GM21825 (cell line): ENCODE results near the gene SIDT2.

Experiments used
- ATAC-seq: cut with Tn5 transposase; IDR thresholded peaks from one replicate; pipeline ENCODE4 v1.9.1; 2021; ENCODE audit warnings: mild to moderate bottlenecking, moderate library complexity; ENCODE audit not compliant: unreplicated experiment

Gene SIDT2

DNA sequence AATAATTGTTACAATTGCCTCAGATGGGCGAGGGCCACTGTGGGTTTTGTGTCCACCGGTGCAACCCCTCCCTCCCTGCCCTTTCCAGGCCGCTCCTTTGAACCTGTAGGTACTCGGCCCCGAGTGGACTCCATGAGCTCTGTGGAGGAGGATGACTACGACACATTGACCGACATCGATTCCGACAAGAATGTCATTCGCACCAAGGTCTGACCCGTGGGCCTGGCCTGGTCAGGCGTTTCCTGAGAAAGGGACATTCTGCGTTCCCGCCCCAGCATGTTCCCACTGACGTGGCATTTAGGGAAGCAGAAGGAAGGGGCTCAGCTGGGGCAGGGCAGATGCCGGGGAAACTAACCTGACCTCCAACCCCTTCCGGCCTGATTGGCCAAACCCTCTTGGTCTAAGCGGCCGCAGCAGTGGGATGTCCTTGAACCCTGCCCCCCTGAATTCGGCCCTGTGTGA, 10.1 kb downstream of the SIDT2 start:
- no peak for ATAC-seq

DNA sequence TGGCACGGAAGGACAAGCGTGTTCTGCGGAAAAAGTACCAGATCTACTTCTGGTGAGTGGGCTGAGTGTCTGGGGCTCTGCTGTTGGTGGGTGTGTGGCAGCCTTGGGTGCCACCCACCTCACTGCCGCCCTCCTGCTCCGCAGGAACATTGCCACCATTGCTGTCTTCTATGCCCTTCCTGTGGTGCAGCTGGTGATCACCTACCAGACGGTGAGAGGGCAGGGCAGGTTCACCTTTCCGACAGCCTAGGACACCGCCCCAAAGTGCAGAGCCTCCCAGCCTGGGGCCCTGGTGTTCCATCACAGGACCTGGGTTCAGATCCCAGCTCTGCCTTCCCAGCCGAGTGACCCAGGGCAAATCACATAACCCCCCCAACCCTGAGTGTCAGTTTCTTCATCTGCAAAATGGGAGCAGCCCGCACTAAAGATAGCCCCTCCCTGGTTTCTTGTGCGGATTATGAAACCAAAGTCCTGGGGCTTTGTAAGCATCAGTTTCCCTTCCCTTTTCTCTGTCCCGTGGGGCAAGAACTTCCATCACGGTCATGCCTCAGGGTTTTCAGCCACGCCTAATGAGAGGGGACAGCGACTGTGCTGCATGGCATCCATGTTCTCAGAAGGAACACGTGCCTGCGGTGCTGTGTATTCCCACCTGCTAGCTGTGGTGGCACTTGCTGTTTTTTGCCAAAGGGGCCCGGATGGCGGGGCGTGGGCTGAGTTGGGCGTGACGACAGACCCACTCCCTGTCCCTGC, 10.8 kb downstream of the SIDT2 start:
- ATAC-seq = peak; percentile 59

DNA sequence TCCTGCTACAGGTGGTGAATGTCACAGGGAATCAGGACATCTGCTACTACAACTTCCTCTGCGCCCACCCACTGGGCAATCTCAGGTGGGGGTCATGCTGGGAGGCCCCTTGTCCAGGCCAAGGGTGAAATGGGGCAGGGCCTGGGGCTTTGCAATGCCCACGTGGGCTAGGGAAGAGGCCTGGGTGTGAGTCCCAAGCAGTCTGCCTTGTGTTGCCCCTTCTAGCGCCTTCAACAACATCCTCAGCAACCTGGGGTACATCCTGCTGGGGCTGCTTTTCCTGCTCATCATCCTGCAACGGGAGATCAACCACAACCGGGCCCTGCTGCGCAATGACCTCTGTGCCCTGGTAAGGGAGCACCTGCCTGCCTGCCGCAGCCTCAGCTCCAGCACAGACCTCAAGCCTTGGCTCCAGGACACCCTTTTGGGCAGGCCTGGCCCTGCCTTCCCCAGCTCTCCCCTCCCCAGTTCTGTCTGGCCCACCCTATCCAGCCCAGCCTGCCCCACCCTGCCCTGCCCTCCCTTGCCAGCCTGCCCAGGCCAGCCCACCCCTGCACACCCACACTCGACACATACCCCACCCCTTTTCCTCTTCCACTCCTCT, 11.5 kb downstream of the SIDT2 start:
- ATAC-seq = no peak

DNA sequence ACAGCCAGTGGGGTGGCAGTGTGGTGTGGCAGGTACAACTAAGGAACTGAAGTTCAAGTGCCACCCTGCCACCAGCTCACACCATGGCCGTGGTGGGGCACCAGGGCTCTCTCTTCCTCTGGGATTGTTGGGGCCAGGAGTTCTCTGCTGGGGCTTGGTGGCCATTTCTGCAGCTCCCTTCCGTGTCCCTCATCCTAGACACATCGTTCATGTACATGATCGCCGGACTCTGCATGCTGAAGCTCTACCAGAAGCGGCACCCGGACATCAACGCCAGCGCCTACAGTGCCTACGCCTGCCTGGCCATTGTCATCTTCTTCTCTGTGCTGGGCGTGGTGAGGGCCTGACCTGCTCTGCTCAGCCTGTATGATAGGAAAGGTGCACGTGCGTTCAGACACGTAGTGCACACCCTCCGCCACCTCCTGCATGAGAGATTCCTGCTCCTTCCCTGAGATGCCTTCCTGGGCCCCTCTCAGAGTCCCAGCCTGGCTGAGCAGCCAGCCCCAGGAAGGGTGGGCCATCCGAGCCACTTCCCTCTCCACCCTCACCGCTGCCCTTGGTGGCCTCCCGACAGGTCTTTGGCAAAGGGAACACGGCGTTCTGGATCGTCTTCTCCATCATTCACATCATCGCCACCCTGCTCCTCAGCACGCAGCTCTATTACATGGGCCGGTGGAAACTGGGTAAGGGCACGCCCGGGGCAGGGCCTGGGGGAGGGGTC, 13.3 kb downstream of the SIDT2 start:
- ATAC-seq = no peak

DNA sequence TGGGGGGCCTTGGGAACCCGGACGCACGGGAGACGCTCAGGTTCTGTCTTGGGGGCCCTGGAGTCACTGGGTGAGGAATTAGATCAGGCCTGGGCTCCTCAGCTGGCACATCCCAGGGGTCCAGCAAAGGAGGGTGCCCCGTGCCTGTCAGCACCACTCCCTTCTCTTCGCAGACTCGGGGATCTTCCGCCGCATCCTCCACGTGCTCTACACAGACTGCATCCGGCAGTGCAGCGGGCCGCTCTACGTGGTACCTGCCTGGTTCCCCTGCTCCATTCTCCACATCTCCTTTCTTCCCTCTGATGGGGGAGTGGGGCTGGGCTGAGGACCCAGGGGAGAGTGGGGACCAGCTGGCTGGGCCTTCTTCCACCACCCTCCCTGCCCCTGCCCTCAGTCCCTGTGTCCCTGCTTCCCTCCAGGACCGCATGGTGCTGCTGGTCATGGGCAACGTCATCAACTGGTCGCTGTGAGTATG, 13.9 kb downstream of the SIDT2 start:
- ATAC-seq = no peak

DNA sequence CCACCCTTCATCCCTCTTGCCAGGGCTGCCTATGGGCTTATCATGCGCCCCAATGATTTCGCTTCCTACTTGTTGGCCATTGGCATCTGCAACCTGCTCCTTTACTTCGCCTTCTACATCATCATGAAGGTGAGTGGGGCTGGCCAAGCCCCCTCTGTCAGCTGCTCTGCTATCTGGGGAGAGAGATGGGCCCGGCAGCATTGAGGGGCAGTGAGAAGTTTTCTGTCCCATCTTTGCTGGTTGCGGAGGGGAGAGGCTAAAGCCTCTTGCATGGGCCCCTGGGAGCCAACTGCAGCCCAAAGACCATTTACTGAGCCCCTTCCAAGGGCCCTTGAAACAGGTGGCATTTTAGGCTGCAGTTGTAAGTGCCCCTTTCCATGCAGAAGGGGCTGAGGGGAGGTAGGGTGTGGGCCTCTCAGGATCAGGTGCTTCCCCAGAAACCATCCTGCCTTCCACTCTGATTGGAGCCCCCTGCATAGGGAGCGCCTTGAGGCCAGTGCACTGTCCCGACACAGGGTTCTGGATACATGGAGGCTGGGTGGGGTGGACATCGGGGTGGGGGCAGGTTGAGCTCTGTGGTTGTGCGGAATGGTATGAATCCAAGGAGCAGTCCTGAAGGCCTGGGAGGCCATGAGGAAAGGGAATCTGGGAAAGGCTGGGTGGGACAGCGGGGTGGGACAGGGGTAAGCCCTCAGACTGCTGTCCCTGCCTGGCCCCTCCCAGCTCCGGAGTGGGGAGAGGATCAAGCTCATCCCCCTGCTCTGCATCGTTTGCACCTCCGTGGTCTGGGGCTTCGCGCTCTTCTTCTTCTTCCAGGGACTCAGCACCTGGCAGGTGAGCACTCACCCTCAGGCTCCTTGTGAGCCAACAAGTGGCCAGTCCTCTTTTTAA, 14.8 kb downstream of the SIDT2 start:
- ATAC-seq = no peak

DNA sequence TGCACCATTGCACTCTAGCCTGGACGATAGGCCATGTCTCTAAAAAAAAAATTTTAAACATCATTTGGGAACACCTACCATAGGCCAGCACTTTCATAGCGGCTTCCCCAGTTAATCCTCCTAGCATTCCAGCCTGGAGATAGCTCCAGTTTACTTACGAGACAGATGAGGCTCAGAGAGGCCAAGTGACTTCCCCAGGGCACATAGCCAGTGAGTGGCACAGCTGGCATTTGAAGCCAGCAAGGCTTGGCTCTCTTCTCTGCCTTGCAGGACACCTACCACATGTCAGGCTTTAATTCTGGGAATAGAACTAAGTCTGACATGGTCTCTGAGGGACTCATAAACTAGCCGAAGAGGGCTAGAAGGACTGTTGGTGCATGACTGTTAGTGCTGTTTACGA, 15.7 kb downstream of the SIDT2 start:
- ATAC-seq = no peak

DNA sequence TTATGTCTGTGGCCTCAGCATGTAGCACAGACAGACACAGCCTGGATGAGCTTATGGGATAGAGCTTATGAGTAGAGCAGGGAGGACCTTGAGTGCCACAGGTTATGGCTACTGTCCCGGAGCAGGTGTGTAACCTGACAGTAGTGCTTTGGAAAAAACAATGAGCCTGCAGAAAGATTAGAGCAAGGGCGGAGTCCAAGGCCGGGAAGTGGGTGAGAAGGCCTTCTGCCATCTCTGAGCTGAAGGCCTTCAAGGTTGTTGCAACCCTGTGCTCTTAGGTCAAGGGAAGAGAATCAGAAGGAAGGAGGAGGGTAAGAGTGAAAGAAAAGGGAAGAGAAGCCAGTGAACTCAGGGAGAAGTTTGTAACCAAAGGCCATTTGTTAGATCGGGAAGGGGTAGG, 16.7 kb downstream of the SIDT2 start:
- ATAC-seq = no peak

DNA sequence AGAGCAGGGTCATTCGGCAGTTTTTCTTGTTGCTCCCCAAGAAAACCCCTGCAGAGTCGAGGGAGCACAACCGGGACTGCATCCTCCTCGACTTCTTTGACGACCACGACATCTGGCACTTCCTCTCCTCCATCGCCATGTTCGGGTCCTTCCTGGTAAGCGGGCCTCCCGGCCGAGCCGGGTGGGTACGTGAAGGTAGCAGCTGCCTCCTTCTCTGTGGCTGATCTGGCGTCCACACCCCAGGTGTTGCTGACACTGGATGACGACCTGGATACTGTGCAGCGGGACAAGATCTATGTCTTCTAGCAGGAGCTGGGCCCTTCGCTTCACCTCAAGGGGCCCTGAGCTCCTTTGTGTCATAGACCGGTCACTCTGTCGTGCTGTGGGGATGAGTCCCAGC, 17.2 kb downstream of the SIDT2 start:
- ATAC-seq = no peak

DNA sequence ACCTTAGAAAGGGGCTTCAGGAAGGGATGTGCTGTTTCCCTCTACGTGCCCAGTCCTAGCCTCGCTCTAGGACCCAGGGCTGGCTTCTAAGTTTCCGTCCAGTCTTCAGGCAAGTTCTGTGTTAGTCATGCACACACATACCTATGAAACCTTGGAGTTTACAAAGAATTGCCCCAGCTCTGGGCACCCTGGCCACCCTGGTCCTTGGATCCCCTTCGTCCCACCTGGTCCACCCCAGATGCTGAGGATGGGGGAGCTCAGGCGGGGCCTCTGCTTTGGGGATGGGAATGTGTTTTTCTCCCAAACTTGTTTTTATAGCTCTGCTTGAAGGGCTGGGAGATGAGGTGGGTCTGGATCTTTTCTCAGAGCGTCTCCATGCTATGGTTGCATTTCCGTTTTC, 18.5 kb downstream of the SIDT2 start:
- ATAC-seq = no peak

DNA sequence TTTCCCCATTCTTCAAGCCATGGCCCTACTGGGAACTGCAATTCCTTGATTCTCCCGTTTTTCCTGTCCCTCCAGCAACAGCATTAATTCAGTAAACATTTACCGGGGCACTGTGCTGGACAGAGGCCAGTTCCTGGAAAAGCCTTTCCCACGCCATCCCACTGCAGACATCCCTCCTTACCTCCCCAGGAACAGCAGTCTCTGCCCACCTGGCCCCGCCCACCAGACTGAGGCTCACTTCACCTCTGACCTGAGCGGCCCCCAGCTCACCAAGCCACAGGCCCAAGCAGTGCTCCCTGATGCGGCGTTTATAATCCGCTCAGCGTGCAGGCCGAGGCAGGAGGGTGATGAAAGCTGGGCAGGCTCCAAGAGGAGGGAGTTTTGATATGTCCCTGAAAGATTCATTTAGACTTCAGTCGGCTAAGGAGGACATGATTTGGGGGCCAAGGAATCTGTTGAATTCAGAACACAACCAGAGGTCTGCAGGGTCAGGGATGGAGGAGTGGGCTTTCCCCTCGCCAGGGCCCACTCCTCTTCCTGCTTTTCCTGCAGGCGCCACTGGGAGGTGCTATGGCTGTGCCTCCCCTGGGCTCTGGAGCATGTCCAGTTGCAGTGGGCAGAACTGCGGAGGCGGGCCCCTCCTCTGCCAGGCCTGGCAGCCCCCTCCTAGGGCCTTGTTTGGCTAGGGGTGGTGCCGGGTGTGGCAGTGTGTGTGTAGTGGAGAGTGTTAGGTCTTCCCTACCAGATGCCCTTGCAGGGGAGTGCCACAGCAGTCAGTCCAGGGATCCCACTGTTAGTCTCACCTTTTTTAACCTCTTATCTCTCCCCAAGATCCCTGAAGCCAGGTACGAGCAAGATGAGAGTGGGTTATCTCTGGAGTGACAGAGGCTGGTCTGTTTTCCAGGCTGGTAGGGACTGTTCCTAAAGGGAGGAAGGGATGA, 19.2 kb downstream of the SIDT2 start:
- no peak for ATAC-seq

DNA sequence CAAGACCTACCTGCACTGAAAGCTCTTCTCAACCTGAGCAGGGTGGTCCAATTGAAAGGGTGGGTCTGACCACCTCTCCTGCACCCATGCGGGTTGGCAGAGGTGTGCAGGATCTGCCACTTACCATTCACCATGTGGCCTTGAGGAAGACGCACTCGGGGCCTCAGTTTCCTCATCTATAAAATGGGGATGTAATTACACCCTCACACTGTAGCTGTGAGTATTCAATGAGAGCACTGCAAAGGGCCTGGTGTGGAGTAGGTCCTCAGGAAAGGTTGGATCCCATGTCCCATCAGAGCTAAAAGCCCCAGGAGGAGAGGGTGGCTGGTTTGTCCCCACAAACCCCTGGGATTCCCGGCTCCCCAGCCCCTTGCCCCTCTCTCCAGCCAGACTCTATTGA, 20.1 kb downstream of the SIDT2 start:
- ATAC-seq = no peak

DNA sequence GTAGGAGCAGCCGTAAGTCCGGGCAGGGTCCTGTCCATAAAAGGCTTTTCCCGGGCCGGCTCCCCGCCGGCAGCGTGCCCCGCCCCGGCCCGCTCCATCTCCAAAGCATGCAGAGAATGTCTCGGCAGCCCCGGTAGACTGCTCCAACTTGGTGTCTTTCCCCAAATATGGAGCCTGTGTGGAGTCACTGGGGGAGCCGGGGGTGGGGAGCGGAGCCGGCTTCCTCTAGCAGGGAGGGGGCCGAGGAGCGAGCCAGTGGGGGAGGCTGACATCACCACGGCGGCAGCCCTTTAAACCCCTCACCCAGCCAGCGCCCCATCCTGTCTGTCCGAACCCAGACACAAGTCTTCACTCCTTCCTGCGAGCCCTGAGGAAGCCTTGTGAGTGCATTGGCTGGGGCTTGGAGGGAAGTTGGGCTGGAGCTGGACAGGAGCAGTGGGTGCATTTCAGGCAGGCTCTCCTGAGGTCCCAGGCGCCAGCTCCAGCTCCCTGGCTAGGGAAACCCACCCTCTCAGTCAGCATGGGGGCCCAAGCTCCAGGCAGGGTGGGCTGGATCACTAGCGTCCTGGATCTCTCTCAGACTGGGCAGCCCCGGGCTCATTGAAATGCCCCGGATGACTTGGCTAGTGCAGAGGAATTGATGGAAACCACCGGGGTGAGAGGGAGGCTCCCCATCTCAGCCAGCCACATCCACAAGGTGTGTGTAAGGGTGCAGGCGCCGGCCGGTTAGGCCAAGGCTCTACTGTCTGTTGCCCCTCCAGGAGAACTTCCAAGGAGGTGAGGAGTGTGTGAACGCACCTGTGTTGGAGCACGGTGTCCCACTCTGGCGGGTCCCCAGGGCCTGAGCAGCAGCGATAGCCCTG, 20.7 kb downstream of the SIDT2 start, which contains the start of gene TAGLN:
TAGLN (plus strand) TSS at position 318 of the 863 bp plus-strand sequence. CDS start 3,644 bp downstream, outside the sequence.
- no peak for ATAC-seq

DNA sequence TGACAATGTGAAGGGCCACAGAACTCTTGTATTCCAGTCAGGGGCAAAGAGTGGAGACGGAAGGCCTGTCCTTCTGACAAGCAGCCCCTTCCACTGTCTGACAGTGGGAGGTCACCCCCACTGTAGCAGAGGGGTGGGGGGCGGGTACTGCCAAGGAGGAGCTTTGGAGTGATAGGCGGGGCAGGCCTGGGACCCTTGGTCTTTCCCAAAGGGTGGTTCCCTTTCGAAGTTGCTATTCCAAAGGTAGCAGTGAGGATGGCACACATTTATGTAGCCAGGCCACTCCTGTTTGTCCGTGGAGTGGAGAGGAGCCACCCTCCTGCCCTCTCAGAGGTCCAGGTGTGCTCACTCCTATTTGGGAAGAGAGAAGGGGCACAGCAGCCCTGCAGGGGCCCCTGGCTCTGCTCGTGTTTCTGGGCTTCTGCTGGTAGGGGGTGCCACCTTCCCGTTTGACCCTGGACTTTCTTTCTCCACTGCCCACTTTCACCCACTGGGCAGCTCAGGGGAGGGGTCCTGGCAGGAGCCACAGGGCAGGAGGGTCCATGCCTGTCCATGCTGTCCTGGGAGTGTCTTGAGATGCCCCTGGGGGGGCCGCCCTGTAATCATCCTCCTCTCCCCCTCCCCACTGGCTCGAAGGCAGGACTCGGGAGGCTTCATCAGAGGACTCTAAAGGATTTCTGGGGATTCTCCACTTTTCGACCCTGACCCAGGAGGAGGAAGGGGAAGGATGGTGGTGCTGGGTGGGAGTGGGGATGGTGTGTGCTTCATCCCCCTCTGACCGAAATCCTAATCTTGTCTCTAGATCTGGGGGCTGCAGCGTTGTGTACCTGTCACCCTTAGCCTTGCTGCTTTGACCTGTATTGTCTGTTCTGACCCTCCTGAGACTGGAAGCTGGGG, 21.6 kb downstream of the SIDT2 start:
- no peak for ATAC-seq

DNA sequence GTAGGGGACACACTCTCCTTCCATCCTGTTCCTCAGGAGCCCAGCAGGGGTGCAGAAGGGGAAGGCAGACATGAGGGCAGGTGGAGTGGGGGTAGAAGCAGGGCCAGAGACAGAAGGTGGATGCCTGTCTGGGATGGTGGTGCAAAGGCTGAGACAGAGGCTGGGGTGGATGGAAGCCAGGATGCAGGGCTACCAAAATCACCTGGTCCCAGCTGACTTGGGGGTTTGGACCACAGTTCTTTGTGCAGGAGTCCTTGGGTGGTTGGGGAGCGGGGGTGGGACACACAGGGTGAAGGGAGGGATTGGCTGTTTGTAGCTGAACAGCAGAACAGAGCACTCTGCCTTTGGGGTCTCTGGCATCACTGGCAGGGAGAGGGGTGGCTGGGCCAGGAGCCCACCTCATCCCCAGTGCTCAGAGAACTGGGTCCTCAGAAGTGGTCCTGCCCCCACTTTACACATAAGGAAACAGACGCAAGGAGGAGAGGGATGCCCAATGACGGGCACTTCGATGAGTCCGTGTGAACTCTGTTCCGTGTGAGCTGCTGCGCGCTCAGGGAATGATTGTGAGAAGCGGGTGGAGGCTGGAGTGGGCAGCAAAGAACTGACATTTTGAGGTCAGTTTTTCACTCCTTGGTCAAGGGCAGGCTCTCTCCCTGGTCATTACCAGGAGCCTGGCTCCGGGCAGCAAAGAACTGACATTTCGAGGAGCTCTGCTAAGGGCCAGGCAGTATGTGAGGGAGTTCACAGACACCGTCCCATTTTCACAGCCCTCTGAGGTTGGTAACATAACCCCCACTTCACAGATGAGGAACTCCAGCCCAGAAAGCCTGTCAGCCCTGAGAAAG, 22.5 kb downstream of the SIDT2 start:
- no peak for ATAC-seq

DNA sequence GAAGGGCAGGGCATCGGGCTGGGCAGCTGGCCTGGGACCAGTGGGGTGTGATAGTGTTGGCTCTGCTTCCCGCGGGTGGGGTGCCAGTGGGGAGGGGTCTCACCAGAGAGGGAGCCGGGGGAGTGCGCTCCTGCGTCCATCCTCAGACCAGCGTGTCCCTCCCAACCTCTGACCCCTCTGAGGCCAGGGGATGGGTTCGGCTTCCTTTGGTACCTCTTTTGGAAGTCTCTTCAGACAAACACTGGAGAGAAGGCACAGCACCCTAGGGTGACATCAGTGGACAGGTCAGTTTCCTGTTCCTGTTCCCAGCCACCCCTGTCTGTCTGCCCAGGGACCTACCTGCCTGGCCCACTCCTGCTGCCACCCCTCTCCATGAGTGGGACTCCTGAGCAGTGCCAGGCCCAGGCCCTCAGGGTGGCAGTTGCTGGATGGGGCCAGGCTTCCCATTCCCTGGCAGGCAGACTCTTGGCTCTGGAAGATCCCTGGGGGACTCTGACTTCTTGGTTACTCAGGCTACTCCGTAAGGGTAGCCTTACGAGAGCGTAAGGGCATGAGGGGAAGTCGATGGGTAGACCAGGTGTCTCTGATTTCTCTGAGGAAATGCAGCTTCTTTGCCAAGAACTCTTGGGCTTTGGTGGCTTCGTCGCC, 23.2 kb downstream of the SIDT2 start:
- ATAC-seq = no peak
